ENCODE measurements around the gene RBBP8NL. TPM values are rescaled to one million over a fixed set of nuclear protein-coding genes. Genes with fewer than 3 reads are reported as not detected.

The RBBP8NL gene
- total and polyA plus RNA-seq, 4 donors, result not detected

DNA sequence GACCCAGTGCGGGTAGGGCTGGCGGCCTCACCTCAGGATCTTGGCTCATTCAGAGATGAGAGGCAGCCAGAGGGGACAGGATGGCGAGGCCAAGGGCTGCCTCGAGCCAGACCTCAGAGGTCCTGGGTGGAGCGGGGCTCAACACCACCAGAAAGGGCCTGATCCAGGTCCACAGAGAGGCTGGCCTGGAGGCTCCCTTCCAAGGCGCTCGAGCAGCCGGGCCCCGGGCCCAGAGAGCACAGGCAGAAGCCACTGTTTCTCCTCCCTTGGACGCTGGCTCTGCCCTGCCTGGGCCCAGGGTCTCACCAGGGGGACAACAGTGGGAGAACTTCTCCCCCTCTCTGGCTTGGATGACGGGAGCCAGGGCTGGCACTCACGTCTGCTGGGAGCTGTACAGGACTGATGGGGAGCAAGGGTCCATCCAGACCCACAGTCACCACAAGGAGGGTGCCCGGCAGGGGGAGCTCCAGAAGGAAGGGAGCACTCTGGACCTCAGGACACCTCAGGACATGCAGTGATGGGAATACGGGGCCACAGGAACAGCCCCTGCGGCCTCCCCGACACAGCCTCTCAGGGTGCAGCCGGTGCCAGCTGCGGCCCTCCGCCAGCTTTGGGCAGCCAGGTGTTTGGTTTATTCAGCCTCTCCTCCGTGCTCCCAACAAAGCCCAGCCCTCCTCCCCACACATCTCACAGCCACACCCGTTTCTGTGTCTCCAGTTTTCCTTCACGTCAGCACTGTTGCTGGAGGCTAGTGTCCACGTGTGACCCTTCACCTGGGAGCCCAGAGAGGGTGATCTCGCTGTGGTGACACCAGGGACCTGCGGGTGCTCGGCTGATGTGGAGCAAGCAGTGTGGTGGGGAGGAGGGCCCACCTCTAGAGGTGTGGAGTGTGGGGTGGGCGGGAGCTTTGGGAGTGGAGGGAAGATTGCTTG lies 31.8 kb downstream of the RBBP8NL start:
- Histone ChIP-seq H3K4me1 (ENCODE audit: control insufficient read depth, insufficient read depth, low read length) (no peaks in the 10 kb centered on the region), H3K36me3 (ENCODE audit: control insufficient read depth, insufficient read depth, low read length) (peaks cover 92% of the 10 kb centered on the region), H3K27ac (ENCODE audit: low read depth, low read length) (no peak overlapping the region), H3K9me3 (ENCODE audit: control insufficient read depth, insufficient read depth, low read length) (no peaks in the 10 kb centered on the region), H3K4me3 (ENCODE audit: low read depth, low read length) (no peak overlapping the region), H3K27me3 (ENCODE audit: control insufficient read depth, insufficient read depth, low read length) (no peaks in the 10 kb centered on the region)
- WGBS (ENCODE audit: insufficient coverage), result 89% methylated on average over 26 of the region's 27 CpGs
- DNase-seq (ENCODE audit: low read depth in 4 of 6, low spot score in 6 of 6), result no peak

GRCh38 chr20:62394248-62395245 lies 32.8 kb downstream of the RBBP8NL start:
- 89% methylated on average over 42 of the region's 44 CpGs for WGBS (ENCODE audit: insufficient coverage)
- Histone ChIP-seq H3K4me1 (ENCODE audit: control insufficient read depth, insufficient read depth, low read length) (peaks cover 2% of the 10 kb centered on the region), H3K36me3 (ENCODE audit: control insufficient read depth, insufficient read depth, low read length) (peaks cover 93% of the 10 kb centered on the region), H3K9me3 (ENCODE audit: control insufficient read depth, insufficient read depth, low read length) (no peaks in the 10 kb centered on the region), H3K27me3 (ENCODE audit: control insufficient read depth, insufficient read depth, low read length) (no peaks in the 10 kb centered on the region), H3K27ac (ENCODE audit: low read depth, low read length) (no peak overlapping the region), H3K4me3 (ENCODE audit: low read depth, low read length) (no peak overlapping the region)
- no peak for DNase-seq (ENCODE audit: low read depth in 4 of 6, low spot score in 6 of 6)

DNA sequence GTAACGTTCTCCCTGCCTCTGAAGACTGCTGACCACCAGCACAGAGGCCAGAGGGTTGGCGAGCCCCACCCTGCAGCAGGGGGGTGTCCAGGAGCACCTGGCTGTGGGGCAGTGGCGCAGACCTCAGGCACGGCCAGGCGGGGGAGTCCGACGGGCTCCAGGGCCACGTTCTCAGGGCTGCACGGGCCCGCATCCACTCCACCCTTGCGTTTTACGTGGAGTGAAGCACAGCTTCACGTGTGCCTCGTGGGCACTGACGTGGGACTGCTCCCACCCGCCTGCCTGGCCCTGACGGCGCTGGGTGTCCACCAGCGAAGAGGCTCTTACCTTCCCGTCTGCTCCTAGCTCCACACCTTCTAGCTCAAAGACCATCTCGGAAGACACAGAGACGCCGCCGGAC lies 33.5 kb downstream of the RBBP8NL start:
- Histone ChIP-seq H3K36me3 (ENCODE audit: control insufficient read depth, insufficient read depth, low read length) (peaks cover 99% of the 10 kb centered on the region), H3K4me1 (ENCODE audit: control insufficient read depth, insufficient read depth, low read length) (peaks cover 2% of the 10 kb centered on the region), H3K4me3 (ENCODE audit: low read depth, low read length) (no peak overlapping the region), H3K27ac (ENCODE audit: low read depth, low read length) (no peak overlapping the region), H3K27me3 (ENCODE audit: control insufficient read depth, insufficient read depth, low read length) (no peaks in the 10 kb centered on the region), H3K9me3 (ENCODE audit: control insufficient read depth, insufficient read depth, low read length) (no peaks in the 10 kb centered on the region)
- DNase-seq (ENCODE audit: low read depth in 4 of 6, low spot score in 6 of 6), result no peak
- 90% methylated on average over 24 of the region's 24 CpGs for WGBS (ENCODE audit: insufficient coverage)

GRCh38 chr20:62393335-62393665 lies 34.0 kb downstream of the RBBP8NL start:
- H3K36me3 ChIP-seq (ENCODE audit: control insufficient read depth, insufficient read depth, low read length), result peaks cover 100% of the 10 kb centered on the region
- WGBS (ENCODE audit: insufficient coverage), result 88% methylated on average over 12 of the region's 12 CpGs

DNA sequence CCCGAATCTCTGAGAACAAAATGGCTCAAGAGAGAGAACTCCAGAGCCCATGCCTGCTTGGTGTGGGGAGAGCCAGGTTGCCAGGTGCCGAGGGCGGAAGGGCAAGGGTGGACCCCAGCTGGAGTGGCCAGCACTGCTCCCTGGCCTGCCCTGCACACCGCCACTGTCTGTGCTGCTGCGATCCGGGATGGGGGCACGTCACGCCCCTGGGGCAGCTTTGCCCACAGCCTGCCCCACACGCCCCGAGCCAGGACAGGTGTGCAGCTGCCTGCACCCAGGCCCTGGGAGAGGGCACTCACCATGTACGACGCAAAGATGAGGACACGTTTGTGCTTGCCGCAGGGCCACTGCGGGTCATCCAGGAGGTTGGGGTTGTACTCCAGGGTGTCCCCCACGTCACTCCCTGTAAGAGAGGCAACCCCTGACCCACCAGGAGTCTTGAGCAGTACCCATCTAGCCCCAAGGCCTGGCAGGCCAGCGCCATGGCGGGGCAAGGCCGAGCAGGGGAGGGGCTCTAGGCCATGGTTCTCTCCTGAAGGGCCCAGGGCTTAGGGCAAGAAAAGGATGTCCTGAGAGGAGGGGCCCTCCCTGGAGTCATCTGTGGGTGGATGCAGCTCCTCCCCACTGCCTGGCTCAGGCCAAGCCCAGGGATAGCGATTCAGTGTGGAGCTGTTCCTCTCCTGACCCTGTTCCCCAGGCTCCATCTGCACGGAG lies 34.6 kb downstream of the RBBP8NL start:
- H3K36me3 ChIP-seq (ENCODE audit: control insufficient read depth, insufficient read depth, low read length), result peaks cover 100% of the 10 kb centered on the region

More at GRCh38 chr20:62393335-62393665, 34.0 kb downstream of the RBBP8NL start:
- no peak overlapping the region for H3K4me3 ChIP-seq (ENCODE audit: low read depth, low read length)
- no peak for DNase-seq (ENCODE audit: low read depth in 4 of 6, low spot score in 6 of 6)
- no peak overlapping the region for H3K27ac ChIP-seq (ENCODE audit: low read depth, low read length)
- no peaks in the 10 kb centered on the region for H3K27me3 ChIP-seq (ENCODE audit: control insufficient read depth, insufficient read depth, low read length)
- no peaks in the 10 kb centered on the region for H3K9me3 ChIP-seq (ENCODE audit: control insufficient read depth, insufficient read depth, low read length)
- peaks cover 6% of the 10 kb centered on the region for H3K4me1 ChIP-seq (ENCODE audit: control insufficient read depth, insufficient read depth, low read length)

GRCh38 chr20:62392077-62392418 lies 35.3 kb downstream of the RBBP8NL start:
- Histone ChIP-seq H3K4me3 (ENCODE audit: low read depth, low read length) (no peak overlapping the region), H3K4me1 (ENCODE audit: control insufficient read depth, insufficient read depth, low read length) (peaks cover 17% of the 10 kb centered on the region), H3K9me3 (ENCODE audit: control insufficient read depth, insufficient read depth, low read length) (no peaks in the 10 kb centered on the region), H3K36me3 (ENCODE audit: control insufficient read depth, insufficient read depth, low read length) (peaks cover 98% of the 10 kb centered on the region), H3K27ac (ENCODE audit: low read depth, low read length) (no peak overlapping the region), H3K27me3 (ENCODE audit: control insufficient read depth, insufficient read depth, low read length) (no peaks in the 10 kb centered on the region)
- WGBS (ENCODE audit: insufficient coverage), result 89% methylated on average over 9 of the region's 10 CpGs
- DNase-seq (ENCODE audit: low read depth in 4 of 6, low spot score in 6 of 6), result no peak

More for the DNA sequence above, 34.6 kb downstream of the RBBP8NL start:
- H3K27ac ChIP-seq (ENCODE audit: low read depth, low read length), result no peak overlapping the region
- peaks cover 11% of the 10 kb centered on the region for H3K4me1 ChIP-seq (ENCODE audit: control insufficient read depth, insufficient read depth, low read length)
- no peaks in the 10 kb centered on the region for H3K27me3 ChIP-seq (ENCODE audit: control insufficient read depth, insufficient read depth, low read length)
- no peak for DNase-seq (ENCODE audit: low read depth in 4 of 6, low spot score in 6 of 6)
- 95% methylated on average over 19 of the region's 21 CpGs for WGBS (ENCODE audit: insufficient coverage)
- no peak overlapping the region for H3K4me3 ChIP-seq (ENCODE audit: low read depth, low read length)
- no peaks in the 10 kb centered on the region for H3K9me3 ChIP-seq (ENCODE audit: control insufficient read depth, insufficient read depth, low read length)

GRCh38 chr20:62391165-62392076 lies 35.9 kb downstream of the RBBP8NL start:
- peaks cover 17% of the 10 kb centered on the region for H3K4me1 ChIP-seq (ENCODE audit: control insufficient read depth, insufficient read depth, low read length)
- H3K4me3 ChIP-seq (ENCODE audit: low read depth, low read length), result no peak overlapping the region
- no peaks in the 10 kb centered on the region for H3K27me3 ChIP-seq (ENCODE audit: control insufficient read depth, insufficient read depth, low read length)
- H3K27ac ChIP-seq (ENCODE audit: low read depth, low read length), result no peak overlapping the region
- WGBS (ENCODE audit: insufficient coverage), result 88% methylated on average over 44 of the region's 44 CpGs
- peaks cover 92% of the 10 kb centered on the region for H3K36me3 ChIP-seq (ENCODE audit: control insufficient read depth, insufficient read depth, low read length)
- H3K9me3 ChIP-seq (ENCODE audit: control insufficient read depth, insufficient read depth, low read length), result no peaks in the 10 kb centered on the region
- no peak for DNase-seq (ENCODE audit: low read depth in 4 of 6, low spot score in 6 of 6)

DNA sequence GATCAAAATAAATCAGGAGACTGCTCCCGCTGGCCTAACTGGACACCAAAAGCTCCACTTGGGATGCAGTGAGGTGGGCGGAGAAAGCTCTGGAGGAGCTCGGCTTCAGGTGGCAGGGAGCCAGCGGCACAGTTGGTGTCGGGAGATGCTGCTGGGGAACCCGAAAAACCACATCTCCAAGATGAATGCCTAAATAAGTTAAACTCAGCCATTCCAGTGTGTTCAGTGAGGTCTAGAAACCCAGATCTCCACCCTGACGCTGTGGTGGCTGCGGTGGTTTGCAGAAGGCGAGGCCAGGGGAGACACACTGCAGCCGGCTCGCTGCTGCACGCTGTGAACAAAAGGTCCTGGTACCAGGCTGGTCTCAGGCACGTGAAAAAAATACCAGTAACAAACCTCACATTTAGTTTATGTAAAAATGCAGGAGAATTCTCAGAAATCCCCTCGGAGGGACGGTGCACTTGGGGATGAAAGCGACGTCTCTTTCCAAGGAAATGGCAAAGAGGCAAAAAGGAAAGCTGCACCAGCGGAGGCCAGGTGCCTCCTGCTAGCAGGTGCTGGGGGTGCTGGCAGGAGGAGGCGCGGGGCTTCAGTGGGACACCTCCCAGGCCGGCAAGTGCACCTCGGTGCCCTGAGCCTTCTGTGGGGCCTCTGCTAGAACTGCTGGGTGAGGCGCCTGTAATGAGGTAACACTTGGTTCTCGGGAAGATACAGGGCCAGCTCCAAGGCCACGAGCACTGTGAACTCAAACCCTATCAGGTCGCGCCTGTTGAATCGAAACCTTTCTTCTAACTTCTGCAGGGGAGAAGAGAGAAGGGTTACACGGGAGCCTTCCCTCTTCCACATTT lies 36.8 kb downstream of the RBBP8NL start:
- no peak for DNase-seq (ENCODE audit: low read depth in 4 of 6, low spot score in 6 of 6)
- H3K27me3 ChIP-seq (ENCODE audit: control insufficient read depth, insufficient read depth, low read length), result no peaks in the 10 kb centered on the region
- 84% methylated on average over 23 of the region's 29 CpGs for WGBS (ENCODE audit: insufficient coverage)
- H3K4me1 ChIP-seq (ENCODE audit: control insufficient read depth, insufficient read depth, low read length), result peaks cover 26% of the 10 kb centered on the region
- H3K36me3 ChIP-seq (ENCODE audit: control insufficient read depth, insufficient read depth, low read length), result peaks cover 83% of the 10 kb centered on the region
- H3K27ac ChIP-seq (ENCODE audit: low read depth, low read length), result no peak overlapping the region
- H3K4me3 ChIP-seq (ENCODE audit: low read depth, low read length), result no peak overlapping the region
- no peaks in the 10 kb centered on the region for H3K9me3 ChIP-seq (ENCODE audit: control insufficient read depth, insufficient read depth, low read length)
